GM18907 (cell line): ENCODE measurements around the gene CALML3.

Experiments
- ATAC-seq: cut with Tn5 transposase; IDR thresholded peaks from one replicate; pipeline ENCODE4 v1.9.1; 2021; ENCODE audit warnings: mild to moderate bottlenecking, moderate library complexity; ENCODE audit not compliant: unreplicated experiment

The CALML3 gene

GRCh38 chr10:5537684-5538083, 12.9 kb downstream of the CALML3 start:
- ATAC-seq = no peak

- ATAC-seq = no peak
Observed at GRCh38 chr10:5538446-5538845, 13.7 kb downstream of the CALML3 start.

- ATAC-seq = no peak
Observed at GRCh38 chr10:5538892-5539651, 14.3 kb downstream of the CALML3 start.

DNA sequence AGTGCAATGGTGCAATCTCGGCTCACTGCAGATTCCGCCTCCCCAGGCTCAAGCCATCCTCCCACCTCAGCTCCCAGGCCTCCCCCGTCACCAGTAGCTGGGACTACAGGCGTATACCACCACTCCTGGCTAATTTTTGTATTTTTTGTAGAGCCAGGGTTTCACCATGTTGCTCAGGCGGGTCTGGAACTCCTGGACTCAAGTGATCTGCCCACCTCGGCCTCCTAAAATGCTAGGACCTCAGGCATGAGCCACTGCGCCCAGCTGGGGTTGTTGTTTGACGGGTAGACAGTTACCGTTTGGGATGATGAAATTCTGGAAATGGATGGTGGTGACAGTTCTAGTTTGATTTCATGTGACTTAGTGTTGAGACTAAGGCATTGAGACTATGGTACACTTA, 15.3 kb downstream of the CALML3 start:
- no peak for ATAC-seq

GRCh38 chr10:5540891-5541290, 16.1 kb downstream of the CALML3 start:
- no peak for ATAC-seq

DNA sequence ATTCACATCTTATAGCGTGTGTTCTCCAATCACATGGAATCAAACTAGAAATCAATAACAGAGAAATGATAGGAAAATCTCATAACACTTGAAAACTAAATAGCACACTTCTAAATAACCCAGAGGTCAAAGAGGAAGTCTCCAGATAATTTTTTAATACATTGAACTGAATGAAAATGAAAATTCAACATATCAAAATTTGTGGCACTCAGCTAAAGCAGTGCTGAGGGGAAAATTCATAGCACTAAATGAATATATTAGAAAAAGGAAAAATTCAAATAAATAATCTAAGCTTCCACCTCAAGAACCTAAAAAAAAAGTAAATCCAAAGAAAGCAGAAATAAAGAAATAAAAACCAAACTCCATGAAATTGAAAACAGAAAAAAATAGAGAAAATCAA, 17.3 kb downstream of the CALML3 start:
- ATAC-seq = no peak

- ATAC-seq = no peak
Observed at GRCh38 chr10:5543623-5544022, 18.9 kb downstream of the CALML3 start.

DNA sequence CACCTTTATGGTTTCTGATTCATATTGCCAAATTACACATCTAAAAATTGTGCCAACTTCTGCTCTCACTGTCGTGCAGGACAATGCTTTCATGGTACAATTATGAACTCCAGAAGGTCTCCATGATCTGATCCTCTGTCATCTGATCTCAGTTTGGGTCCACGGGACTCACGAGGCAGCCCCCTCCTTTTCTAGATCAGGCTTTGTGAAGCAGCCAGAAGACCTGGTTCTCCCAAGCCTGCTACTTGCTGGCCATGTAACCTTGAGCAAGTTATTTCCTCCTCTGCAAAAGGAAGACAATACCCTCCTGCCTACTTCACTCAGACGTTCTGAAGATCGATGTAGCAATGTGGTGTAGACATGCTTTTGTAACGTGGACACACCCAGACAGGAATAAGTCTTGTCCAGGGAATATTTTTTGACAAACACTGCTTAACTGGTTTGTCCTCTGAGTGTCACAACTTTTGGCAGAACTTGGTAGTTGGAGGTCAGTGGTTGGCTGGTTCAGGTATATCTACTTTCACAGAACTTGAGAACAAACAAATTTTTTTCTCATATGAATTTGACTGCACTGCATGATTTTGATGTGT, 19.6 kb downstream of the CALML3 start:
- no peak for ATAC-seq

- no peak for ATAC-seq
Observed at GRCh38 chr10:5545011-5545410, 20.2 kb downstream of the CALML3 start.

GRCh38 chr10:5545426-5545777, 20.6 kb downstream of the CALML3 start:
- ATAC-seq = no peak

- no peak for ATAC-seq
Observed at GRCh38 chr10:5545778-5546710, 21.3 kb downstream of the CALML3 start.

GRCh38 chr10:5546891-5547680, 22.3 kb downstream of the CALML3 start:
- no peak for ATAC-seq

- ATAC-seq = no peak
Observed at GRCh38 chr10:5547681-5547930, 22.8 kb downstream of the CALML3 start.

DNA sequence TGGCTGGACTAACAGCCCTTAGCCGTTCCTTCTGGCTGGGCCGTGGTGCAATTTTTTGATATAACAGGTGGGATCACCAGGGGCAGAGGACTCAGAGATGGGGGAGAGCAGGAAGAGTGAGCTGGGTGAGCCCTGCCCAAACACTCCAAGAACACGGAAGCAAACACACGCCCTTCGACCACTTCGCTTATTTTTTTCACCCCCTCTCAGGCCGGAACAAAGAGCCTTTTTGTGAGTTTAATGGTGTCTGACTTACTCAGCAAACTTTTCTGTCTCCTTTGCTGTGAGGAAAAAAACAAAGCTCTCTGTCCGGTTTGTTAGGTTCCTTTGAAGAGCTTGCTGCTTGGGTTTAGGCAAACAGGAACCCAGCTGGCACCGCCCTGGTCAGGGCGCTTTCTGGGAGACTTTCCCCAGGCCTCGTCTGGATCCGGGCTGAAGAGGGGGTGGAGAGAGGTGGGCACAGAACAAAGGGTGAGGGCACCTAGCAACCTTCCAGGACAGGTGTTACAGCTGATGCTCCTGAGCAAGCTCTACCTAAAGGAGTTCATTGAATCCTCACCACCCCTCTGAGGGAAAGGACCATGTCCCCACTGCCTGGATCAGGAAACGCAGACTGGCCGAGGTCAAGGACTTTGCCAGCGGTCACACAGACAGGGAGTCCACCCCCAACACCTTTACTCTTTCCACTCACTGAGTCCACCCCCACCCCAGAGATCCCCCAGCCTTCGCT, 23.3 kb downstream of the CALML3 start:
- ATAC-seq = no peak

DNA sequence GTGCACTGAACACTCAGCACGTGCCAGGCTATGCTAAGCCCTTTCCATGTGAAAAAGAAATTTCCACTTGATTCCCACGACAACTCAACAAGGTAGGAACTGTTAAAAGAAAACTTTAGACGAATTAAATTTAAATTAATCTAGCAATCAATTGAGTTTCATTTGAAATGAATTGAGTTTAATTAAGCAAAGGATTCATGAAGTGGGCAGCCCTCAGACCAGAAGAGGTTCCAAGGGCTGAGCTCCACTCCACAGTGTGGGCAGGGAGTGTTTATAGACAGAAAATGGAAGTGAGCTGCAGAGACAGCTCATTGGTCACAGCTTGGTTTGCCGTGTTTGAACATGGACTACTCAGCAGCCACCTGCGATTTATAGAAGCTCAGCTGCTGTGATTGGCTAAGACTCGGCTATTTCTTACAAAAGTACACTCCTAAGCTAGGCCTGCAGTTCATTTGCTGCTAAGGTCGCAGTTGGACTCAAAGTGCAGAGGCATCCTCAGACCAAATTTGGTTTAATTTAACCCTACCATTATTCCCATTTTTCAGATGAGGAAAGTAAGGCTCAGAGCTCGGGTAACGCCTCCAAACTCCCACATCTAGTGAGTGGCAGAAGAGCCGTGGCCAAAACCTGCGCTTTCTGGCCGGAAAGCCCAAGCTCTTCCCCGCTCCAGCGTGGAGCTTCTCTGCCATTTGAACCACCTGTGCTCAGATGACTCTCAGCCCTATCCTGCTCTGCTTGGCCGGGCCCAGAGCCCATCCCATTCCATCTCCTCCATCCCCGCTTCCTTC, 24.9 kb downstream of the CALML3 start:
- ATAC-seq = no peak

DNA sequence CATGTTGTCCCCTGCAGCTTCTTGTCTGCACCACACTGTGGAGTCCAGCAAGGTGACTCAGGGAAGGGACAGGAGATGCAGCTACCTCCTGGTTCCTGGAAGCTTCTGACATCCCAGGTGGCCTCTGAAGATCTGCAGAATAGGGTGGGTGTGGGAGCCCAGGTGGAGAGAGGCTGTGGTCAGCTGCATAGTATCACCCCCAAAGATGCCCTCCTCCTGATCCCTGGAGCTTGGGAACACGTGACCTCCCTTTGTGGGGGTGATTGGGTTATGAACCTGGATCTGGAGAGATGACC, 25.4 kb downstream of the CALML3 start:
- no peak for ATAC-seq

- ATAC-seq = no peak
Observed at GRCh38 chr10:5550621-5551530, 26.1 kb downstream of the CALML3 start.

- no peak for ATAC-seq
Observed at GRCh38 chr10:5551531-5552375, 27.0 kb downstream of the CALML3 start.
